GM12873 (cell line): ENCODE data around the gene STAT1.

Experiments used
- CTCF ChIP-seq: IDR thresholded peaks from 2 replicates; pipeline ENCODE4 v1.5.1; 2012; ENCODE audit warnings: low read depth, mild to moderate bottlenecking, moderate library complexity, low read length, control low read depth; ENCODE audit not compliant: insufficient read depth; ENCODE audit errors: missing control alignments

The STAT1 gene

GRCh38 chr2:190986221-190986953 is 27.6 kb downstream of the STAT1 start:
- no peak for TF ChIP-seq CTCF

- TF ChIP-seq CTCF, result no peak
Measured at GRCh38 chr2:190984595-190984994, 29.4 kb downstream of the STAT1 start.

GRCh38 chr2:190982262-190983034 is 31.5 kb downstream of the STAT1 start:
- no peak for TF ChIP-seq CTCF

GRCh38 chr2:190981733-190982132 is 32.2 kb downstream of the STAT1 start:
- no peak for TF ChIP-seq CTCF

GRCh38 chr2:190981333-190981732 is 32.6 kb downstream of the STAT1 start:
- TF ChIP-seq CTCF, result no peak

GRCh38 chr2:190980630-190981209 is 33.3 kb downstream of the STAT1 start:
- TF ChIP-seq CTCF, result no peak
